ENCODE results near the gene CBLIF.
"Not testable (repeated sequence)": the region's sequence is repeated elsewhere in the genome, so short reads cannot be mapped to it uniquely, and the experiment has no call there.

The CBLIF gene

DNA sequence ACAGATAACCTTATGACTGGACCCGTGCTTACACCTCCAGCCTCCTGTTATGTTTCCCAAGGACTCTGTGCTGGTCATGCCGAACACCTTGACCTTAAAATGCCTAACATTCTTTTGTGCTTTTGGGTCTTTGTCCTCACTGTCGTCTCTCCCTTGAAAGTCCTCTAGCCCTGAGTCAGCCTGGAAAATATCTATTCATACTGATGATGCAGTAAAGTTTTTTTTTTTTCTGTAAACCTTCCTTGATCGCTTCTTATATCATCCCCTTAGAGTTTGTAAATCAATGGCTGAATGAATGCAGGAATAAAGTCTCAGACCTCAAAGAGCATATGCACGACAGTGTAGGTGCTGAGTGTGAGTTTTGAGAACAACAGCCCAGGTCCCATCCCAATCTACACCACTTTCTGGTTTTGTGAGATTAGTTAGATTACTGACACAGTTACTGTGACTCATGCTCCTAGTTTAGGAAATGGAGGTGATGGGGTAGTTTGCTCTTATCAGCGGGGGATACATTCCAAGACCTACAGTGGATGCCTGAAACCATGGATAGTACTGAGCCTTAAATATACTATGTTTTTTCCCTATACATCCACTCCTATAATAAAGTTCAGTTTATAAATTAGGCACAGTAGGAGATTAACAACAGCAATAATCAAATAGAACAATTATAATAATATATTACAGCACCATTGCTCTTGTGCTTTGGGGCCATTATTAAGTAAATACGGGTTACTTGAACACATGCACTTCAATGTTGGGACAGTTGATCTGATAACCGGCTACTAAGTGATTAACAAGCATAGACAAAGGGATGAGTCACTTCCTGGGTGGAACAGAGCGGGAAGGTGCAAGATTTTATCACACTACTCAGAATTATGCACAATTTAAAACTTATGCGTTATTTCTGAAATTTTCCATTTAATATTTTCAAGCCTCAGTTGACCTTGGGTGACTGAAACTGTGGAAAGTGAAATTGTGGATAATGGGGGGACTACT, 12.4 kb upstream of the CBLIF start:
- Histone ChIP-seq H3K27me3 (ENCODE audit: insufficient read depth, low read depth) (no peaks in the 10 kb centered on the region), H3K9ac (no peak overlapping the region), H3K27ac (no peak overlapping the region), H3K79me2 (ENCODE audit: insufficient read depth, low read depth) (no peaks in the 10 kb centered on the region), H4K20me1 (ENCODE audit: insufficient read depth) (no peaks in the 10 kb centered on the region), H3K36me3 (ENCODE audit: insufficient read depth) (no peaks in the 10 kb centered on the region), H3K4me3 (IDR thresholded peaks at IDR 0.05; ENCODE audit: insufficient read depth, low read depth, low read length) (no peak overlapping the region), H2AFZ (ENCODE audit: low read depth) (no peak overlapping the region), H3K4me2 (no peak overlapping the region), H3K4me1 (ENCODE audit: low read depth, poor library complexity, severe bottlenecking) (no peaks in the 10 kb centered on the region)
- TF ChIP-seq, protein P1, sequence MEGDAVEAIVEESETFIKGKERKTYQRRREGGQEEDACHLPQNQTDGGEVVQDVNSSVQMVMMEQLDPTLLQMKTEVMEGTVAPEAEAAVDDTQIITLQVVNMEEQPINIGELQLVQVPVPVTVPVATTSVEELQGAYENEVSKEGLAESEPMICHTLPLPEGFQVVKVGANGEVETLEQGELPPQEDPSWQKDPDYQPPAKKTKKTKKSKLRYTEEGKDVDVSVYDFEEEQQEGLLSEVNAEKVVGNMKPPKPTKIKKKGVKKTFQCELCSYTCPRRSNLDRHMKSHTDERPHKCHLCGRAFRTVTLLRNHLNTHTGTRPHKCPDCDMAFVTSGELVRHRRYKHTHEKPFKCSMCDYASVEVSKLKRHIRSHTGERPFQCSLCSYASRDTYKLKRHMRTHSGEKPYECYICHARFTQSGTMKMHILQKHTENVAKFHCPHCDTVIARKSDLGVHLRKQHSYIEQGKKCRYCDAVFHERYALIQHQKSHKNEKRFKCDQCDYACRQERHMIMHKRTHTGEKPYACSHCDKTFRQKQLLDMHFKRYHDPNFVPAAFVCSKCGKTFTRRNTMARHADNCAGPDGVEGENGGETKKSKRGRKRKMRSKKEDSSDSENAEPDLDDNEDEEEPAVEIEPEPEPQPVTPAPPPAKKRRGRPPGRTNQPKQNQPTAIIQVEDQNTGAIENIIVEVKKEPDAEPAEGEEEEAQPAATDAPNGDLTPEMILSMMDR (conservative IDR thresholded peaks at IDR 0.05; ENCODE audit: low read depth, low read length), result no peak

- Histone ChIP-seq H2AFZ (ENCODE audit: low read depth) (no peak overlapping the region), H3K27me3 (ENCODE audit: insufficient read depth, low read depth) (no peaks in the 10 kb centered on the region), H3K27ac (no peak overlapping the region), H3K4me2 (no peak overlapping the region), H3K4me1 (ENCODE audit: low read depth, poor library complexity, severe bottlenecking) (no peaks in the 10 kb centered on the region), H3K36me3 (ENCODE audit: insufficient read depth) (no peaks in the 10 kb centered on the region), H3K4me3 (IDR thresholded peaks at IDR 0.05; ENCODE audit: insufficient read depth, low read depth, low read length) (no peak overlapping the region), H3K79me2 (ENCODE audit: insufficient read depth, low read depth) (no peaks in the 10 kb centered on the region), H4K20me1 (ENCODE audit: insufficient read depth) (no peaks in the 10 kb centered on the region), H3K9ac (no peak overlapping the region)
- TF ChIP-seq, protein P1 (conservative IDR thresholded peaks at IDR 0.05; ENCODE audit: low read depth, low read length), result no peak
Observed at GRCh38 chr11:59854871-59855270, 9.6 kb upstream of the CBLIF start.

GRCh38 chr11:59851416-59851815, 6.1 kb upstream of the CBLIF start:
- not testable (repeated sequence) for H3K27ac ChIP-seq; H3K4me3 ChIP-seq (IDR thresholded peaks at IDR 0.05; ENCODE audit: insufficient read depth, low read depth, low read length); H3K27me3 ChIP-seq (ENCODE audit: insufficient read depth, low read depth); H3K4me1 ChIP-seq (ENCODE audit: low read depth, poor library complexity, severe bottlenecking); H2AFZ ChIP-seq (ENCODE audit: low read depth); H3K9ac ChIP-seq; H3K36me3 ChIP-seq (ENCODE audit: insufficient read depth); H3K79me2 ChIP-seq (ENCODE audit: insufficient read depth, low read depth); H4K20me1 ChIP-seq (ENCODE audit: insufficient read depth); H3K4me2 ChIP-seq

GRCh38 chr11:59849551-59849950, 4.3 kb upstream of the CBLIF start:
- not testable (repeated sequence) for H3K36me3 ChIP-seq (ENCODE audit: insufficient read depth); H2AFZ ChIP-seq (ENCODE audit: low read depth); H3K4me2 ChIP-seq; H3K79me2 ChIP-seq (ENCODE audit: insufficient read depth, low read depth); H3K9ac ChIP-seq; H3K27ac ChIP-seq; H3K4me3 ChIP-seq (IDR thresholded peaks at IDR 0.05; ENCODE audit: insufficient read depth, low read depth, low read length); H3K4me1 ChIP-seq (ENCODE audit: low read depth, poor library complexity, severe bottlenecking); H3K27me3 ChIP-seq (ENCODE audit: insufficient read depth, low read depth); H4K20me1 ChIP-seq (ENCODE audit: insufficient read depth)

GRCh38 chr11:59849129-59849528, 3.8 kb upstream of the CBLIF start:
- no peak overlapping the region for H3K27ac ChIP-seq
- no peaks in the 10 kb centered on the region for H3K79me2 ChIP-seq (ENCODE audit: insufficient read depth, low read depth)
- no peaks in the 10 kb centered on the region for H4K20me1 ChIP-seq (ENCODE audit: insufficient read depth)
- no peaks in the 10 kb centered on the region for H3K27me3 ChIP-seq (ENCODE audit: insufficient read depth, low read depth)
- no peaks in the 10 kb centered on the region for H3K36me3 ChIP-seq (ENCODE audit: insufficient read depth)
- H3K9ac ChIP-seq, result no peak overlapping the region
- H3K4me2 ChIP-seq, result no peak overlapping the region
- no peak overlapping the region for H3K4me3 ChIP-seq (IDR thresholded peaks at IDR 0.05; ENCODE audit: insufficient read depth, low read depth, low read length)
- TF ChIP-seq, protein P1 (conservative IDR thresholded peaks at IDR 0.05; ENCODE audit: low read depth, low read length), result no peak
- H2AFZ ChIP-seq (ENCODE audit: low read depth), result no peak overlapping the region
- H3K4me1 ChIP-seq (ENCODE audit: low read depth, poor library complexity, severe bottlenecking), result no peaks in the 10 kb centered on the region

GRCh38 chr11:59848439-59848838, 3.1 kb upstream of the CBLIF start:
- H3K4me3 ChIP-seq (IDR thresholded peaks at IDR 0.05; ENCODE audit: insufficient read depth, low read depth, low read length); H3K4me2 ChIP-seq; H3K9ac ChIP-seq; H3K4me1 ChIP-seq (ENCODE audit: low read depth, poor library complexity, severe bottlenecking); H3K36me3 ChIP-seq (ENCODE audit: insufficient read depth); H3K27ac ChIP-seq; H2AFZ ChIP-seq (ENCODE audit: low read depth); H3K27me3 ChIP-seq (ENCODE audit: insufficient read depth, low read depth); H3K79me2 ChIP-seq (ENCODE audit: insufficient read depth, low read depth); H4K20me1 ChIP-seq (ENCODE audit: insufficient read depth): not testable (repeated sequence)

Measured in KMS-11 (cell line).